AG08396 (cell line): ENCODE results near the gene TRAPPC12.
"Not testable (repeated sequence)": the region's sequence is repeated elsewhere in the genome, so short reads cannot be mapped to it uniquely, and the experiment has no call there.

Source experiments
- DNase-seq: peaks from one replicate; pipeline ENCODE4 v3.0.0; 2012; ENCODE audit warnings: low spot score, mixed read lengths

Gene TRAPPC12

GRCh38 chr2:3379647-3380534 lies at the start of gene TRAPPC12:
TSS of gene TRAPPC12 (plus strand) at chr2:3379694. CDS start at chr2:3387624, 7,930 bp downstream.
- peak; percentile 92 for DNase-seq

GRCh38 chr2:3332133-3332532 lies 47.4 kb upstream of the TRAPPC12 start:
- no peak for DNase-seq

- no peak for DNase-seq
These were observed 44.8 kb upstream of the TRAPPC12 start for GRCh38 chr2:3334392-3335345.

GRCh38 chr2:3336844-3337243 lies 42.6 kb upstream of the TRAPPC12 start:
- DNase-seq = no peak

GRCh38 chr2:3338340-3338739 lies 41.2 kb upstream of the TRAPPC12 start:
- DNase-seq = no peak

GRCh38 chr2:3340144-3340543 lies 39.4 kb upstream of the TRAPPC12 start:
- DNase-seq = no peak

- no peak for DNase-seq
These were observed 38.2 kb upstream of the TRAPPC12 start for GRCh38 chr2:3341336-3341735.

GRCh38 chr2:3342324-3342723 lies 37.2 kb upstream of the TRAPPC12 start:
- DNase-seq = no peak

GRCh38 chr2:3343012-3343411 lies 36.5 kb upstream of the TRAPPC12 start:
- no peak for DNase-seq

GRCh38 chr2:3344897-3345296 lies 34.6 kb upstream of the TRAPPC12 start:
- DNase-seq = no peak

- DNase-seq = no peak
These were observed 33.9 kb upstream of the TRAPPC12 start for GRCh38 chr2:3345621-3346020.

GRCh38 chr2:3348767-3349166 lies 30.7 kb upstream of the TRAPPC12 start:
- DNase-seq = no peak

- no peak for DNase-seq
These were observed 30.2 kb upstream of the TRAPPC12 start for GRCh38 chr2:3349211-3349693.

- no peak for DNase-seq
These were observed 24.5 kb upstream of the TRAPPC12 start for GRCh38 chr2:3354986-3355385.

- no peak for DNase-seq
These were observed 23.4 kb upstream of the TRAPPC12 start for GRCh38 chr2:3355951-3356569.

GRCh38 chr2:3356799-3357198 lies 22.7 kb upstream of the TRAPPC12 start:
- no peak for DNase-seq

- DNase-seq = not testable (repeated sequence)
These were observed 22.0 kb upstream of the TRAPPC12 start for GRCh38 chr2:3357446-3357845.

GRCh38 chr2:3357926-3358325 lies 21.6 kb upstream of the TRAPPC12 start:
- no peak for DNase-seq

- no peak for DNase-seq
These were observed 17.7 kb upstream of the TRAPPC12 start for GRCh38 chr2:3361518-3362389.

- no peak for DNase-seq
These were observed 14.3 kb upstream of the TRAPPC12 start for GRCh38 chr2:3365219-3365618.

GRCh38 chr2:3368261-3368722 lies 11.2 kb upstream of the TRAPPC12 start:
- no peak for DNase-seq
